HCT116 (cell line): ENCODE results near the gene LRRTM2. TPM values are rescaled to one million over a fixed set of nuclear protein-coding genes. Genes with fewer than 3 reads are reported as not detected.

Experiments
- ATAC-seq: fragments of 200-7000 bp; cut with Tn5 transposase; 2 replicates; pipeline ENCODE4 v1.9.1; 2020; ENCODE audit warnings: mild to moderate bottlenecking, moderate library complexity
- BruUV-seq: library from RNA; stranded (reverse); fragments of 400-500 nt; replicated peaks from 2 replicates; lab custom pipeline; 2021; lab: Mats Ljungman, UMichigan
- CTCF ChIA-PET: fragments of 300-600 bp; sonication (Branson Sonifier 250); formaldehyde crosslinking; loops from one replicate; lab custom pipeline; 2021; ENCODE audit warnings: antibody characterized with exemption; lab: Charles Lee
- POLR2A ChIA-PET: fragments of 300-600, 350-600 bp; sonication (Branson Sonifier 250); formaldehyde crosslinking; loops from one replicate; lab custom pipeline; 2021; ENCODE audit warnings: antibody characterized with exemption; lab: Charles Lee
- RAD21 ChIA-PET, 2 experiments: fragments of 300-600 bp; sonication (Branson Sonifier 250); formaldehyde crosslinking; loops; one replicate each; lab custom pipeline; 2023; ENCODE audit warnings: low total read pairs in 2 of 2; ENCODE audit not compliant: uncharacterized antibody in 2 of 2, unreplicated experiment in 2 of 2, low non-redundant PET in 1 of 2; lab: Charles Lee
- DNase-seq: peaks from one replicate; pipeline ENCODE4 v3.0.0-alpha.2; 2010; ENCODE audit warnings: low read depth, low spot score
- H2AFZ ChIP-seq: fragments of 200-600 bp; shearing (Covaris generic), sonication (generic); 2 replicates; pipeline ENCODE4 v1.6.1; 2017; ENCODE audit warnings: low read depth, mixed run types, mixed read lengths, antibody characterized with exemption, low read length; ENCODE audit not compliant: poor library complexity, severe bottlenecking
- H3K27ac ChIP-seq: 2 replicates; pipeline ENCODE4 v1.5.1; 2012; ENCODE audit warnings: low read depth, low read length
- H3K27me3 ChIP-seq: fragments of 200-600 bp; sonication (generic); 2 replicates; pipeline ENCODE4 v1.6.1; 2016; ENCODE audit warnings: mixed run types, low read length, mixed read lengths; ENCODE audit not compliant: insufficient read depth
- H3K36me3 ChIP-seq, 2 experiments: fragments of 200-500 bp in 1 of 2; fragments of 200-600 bp in 1 of 2; sonication (Bioruptor generic) in 1 of 2; sonication (generic) in 1 of 2; 2 replicates each; pipeline versions ENCODE4 v1.5.1 to v1.6.1; 2014 to 2016; ENCODE audit warnings: low read length in 2 of 2, inconsistent platforms in 1 of 2, mixed read lengths in 1 of 2, mixed run types in 1 of 2; ENCODE audit not compliant: insufficient read depth in 2 of 2, control insufficient read depth in 1 of 2
- H3K4me1 ChIP-seq, 2 experiments: fragments of 200-600 bp in 1 of 2; sonication (generic) in 1 of 2; 2 replicates each; pipeline versions ENCODE4 v1.5.1 to v1.6.1; 2012 to 2017; ENCODE audit warnings: low read length in 2 of 2, inconsistent platforms in 1 of 2, mild to moderate bottlenecking in 1 of 2, mixed read lengths in 1 of 2, mixed run types in 1 of 2, moderate library complexity in 1 of 2; ENCODE audit not compliant: insufficient read depth in 2 of 2, control insufficient read depth in 1 of 2
- H3K4me2 ChIP-seq: fragments of 200-600 bp; sonication (generic); 2 replicates; pipeline ENCODE4 v1.6.1; 2017; ENCODE audit warnings: mixed run types, low read length, mixed read lengths
- H3K4me3 ChIP-seq, 2 experiments: fragments of 200-600 bp in 1 of 2; sonication (generic) in 1 of 2; replicated peaks in 1 of 2; 2 replicates each; pipeline ENCODE4 v1.5.1; 2011 to 2016; ENCODE audit warnings: low read length in 2 of 2, control low read depth in 1 of 2, low read depth in 1 of 2, mild to moderate bottlenecking in 1 of 2, mixed read lengths in 1 of 2, mixed run types in 1 of 2
- H3K79me2 ChIP-seq: fragments of 200-600 bp; sonication (generic); 2 replicates; pipeline ENCODE4 v1.6.1; 2017; ENCODE audit warnings: mild to moderate bottlenecking, mixed run types, low read length, moderate library complexity, mixed read lengths; ENCODE audit not compliant: insufficient read depth
- H3K9ac ChIP-seq: fragments of 200-600 bp; sonication (generic); 2 replicates; pipeline ENCODE4 v1.6.1; 2016; ENCODE audit warnings: low read length, mixed read lengths
- H3K9me2 ChIP-seq: fragments of 200-600 bp; sonication (generic), shearing (Covaris generic); 2 replicates; pipeline ENCODE4 v1.6.1; 2017; ENCODE audit warnings: mixed run types, mild to moderate bottlenecking, moderate library complexity; ENCODE audit not compliant: insufficient read depth
- H3K9me3 ChIP-seq, 2 experiments: fragments of 200-500 bp in 1 of 2; fragments of 200-600 bp in 1 of 2; sonication (Bioruptor generic) in 1 of 2; sonication (generic) in 1 of 2; 2 replicates each; pipeline ENCODE4 v1.6.1; 2014 to 2017; ENCODE audit warnings: low read length in 2 of 2, mixed read lengths in 2 of 2, inconsistent platforms in 1 of 2, low read depth in 1 of 2, mild to moderate bottlenecking in 1 of 2, mixed run types in 1 of 2, moderate library complexity in 1 of 2; ENCODE audit not compliant: control insufficient read depth in 1 of 2, insufficient read depth in 1 of 2
- H4K20me1 ChIP-seq: fragments of 200-600 bp; sonication (generic), shearing (Covaris generic); 2 replicates; pipeline ENCODE4 v1.6.1; 2017; ENCODE audit warnings: mixed run types, mild to moderate bottlenecking, moderate library complexity; ENCODE audit not compliant: insufficient read depth
- CEBPB ChIP-seq: IDR thresholded peaks from 2 replicates; pipeline ENCODE4 v1.6.1; 2012; ENCODE audit warnings: low read depth
- CTCF ChIP-seq, 3 experiments: fragments of 200-600 bp in 1 of 3; sonication (generic) in 1 of 3; IDR thresholded peaks in 2 of 3; conservative IDR thresholded peaks in 1 of 3; 2 replicates each; pipeline ENCODE4 v1.5.1; 2012 to 2017; ENCODE audit warnings: low read depth in 2 of 3, low read length in 2 of 3, antibody characterized with exemption in 1 of 3, borderline replicate concordance in 1 of 3, control low read depth in 1 of 3, mild to moderate bottlenecking in 1 of 3, mixed read lengths in 1 of 3, mixed run types in 1 of 3, moderate library complexity in 1 of 3; ENCODE audit not compliant: insufficient read depth in 1 of 3
- ELF1 ChIP-seq: IDR thresholded peaks from 2 replicates; pipeline ENCODE4 v1.6.1; 2012; ENCODE audit warnings: low read depth, borderline replicate concordance
- EZH2 ChIP-seq: fragments of 200-600 bp; sonication (generic); IDR thresholded peaks from 2 replicates; pipeline ENCODE4 v1.6.1; 2017; ENCODE audit warnings: antibody characterized with exemption, mixed run types
- EZH2phosphoT487 ChIP-seq: fragments of 200-600 bp; IDR thresholded peaks from 2 replicates; pipeline ENCODE4 v1.6.1; 2018; ENCODE audit warnings: antibody characterized with exemption, borderline replicate concordance
- RAD21 ChIP-seq: IDR thresholded peaks from 2 replicates; pipeline ENCODE4 v1.6.1; 2012; ENCODE audit warnings: low read depth, mild to moderate bottlenecking
- SP1 ChIP-seq: IDR thresholded peaks from 2 replicates; pipeline ENCODE4 v1.6.1; 2012; ENCODE audit warnings: low read depth
- SRF ChIP-seq: IDR thresholded peaks from 2 replicates; pipeline ENCODE4 v1.6.1; 2012; ENCODE audit warnings: low read depth
- TCF7L2 ChIP-seq: IDR thresholded peaks from 2 replicates; pipeline ENCODE4 v1.7.0; 2011; ENCODE audit warnings: borderline replicate concordance, inconsistent platforms; ENCODE audit not compliant: insufficient read depth, insufficient read length; ENCODE audit errors: extremely low read depth
- YY1 ChIP-seq: IDR thresholded peaks from 2 replicates; pipeline ENCODE4 v1.6.1; 2011; ENCODE audit warnings: low read length, low read depth, moderate library complexity, mild to moderate bottlenecking; ENCODE audit not compliant: insufficient replicate concordance; ENCODE audit errors: extremely low read depth
- ZFX ChIP-seq: fragments of 450-650 bp; IDR thresholded peaks from 2 replicates; pipeline ENCODE4 v1.6.1; 2017
- intact Hi-C: fragments of 100-400 bp; cut with micrococcal nuclease; formaldehyde crosslinking; loops from 2 replicates; pipeline ENCODE4 v1.10.0; 2022
- total RNA-seq: library from RNA; stranded (reverse); gene quantifications from one replicate; pipeline ENCODE4 v1.2.1, GENCODE V29; 2021; ENCODE audit not compliant: unreplicated experiment
- TF ChIP-seq, protein P1 (sequence below): IDR thresholded peaks from 2 replicates; pipeline ENCODE4 v1.6.1; 2011; ENCODE audit warnings: mild to moderate bottlenecking, low read length, moderate library complexity; ENCODE audit not compliant: insufficient replicate concordance; ENCODE audit errors: extremely low read depth

LRRTM2 gene
- total RNA-seq, 1 experiment from 2014 or later, result not detected

- H3K27me3 ChIP-seq, result no peaks in the 10 kb centered on the region
- H3K4me2 ChIP-seq, result no peak overlapping the region
- H3K9me2 ChIP-seq, result no peaks in the 10 kb centered on the region
- ChIA-PET CTCF (no interaction called here), POLR2A (no interaction called here), RAD21 (no interaction called here)
- no peak overlapping the region for H3K9ac ChIP-seq
- no peak for DNase-seq
- no peak overlapping the region for H3K4me3 ChIP-seq
- no peak overlapping the region for H3K27ac ChIP-seq
- H2AFZ ChIP-seq, result no peak overlapping the region
- H3K9me3 ChIP-seq, result no peaks in the 10 kb centered on the region
- no peaks in the 10 kb centered on the region for H3K36me3 ChIP-seq
- intact Hi-C loops, result no loop called here
- H3K79me2 ChIP-seq, result peaks cover 91% of the 10 kb centered on the region
- TF ChIP-seq CTCF (IDR thresholded peaks at IDR 0.05 in 2 of 3, conservative IDR thresholded peaks at IDR 0.05 in 1 of 3; ENCODE audit: borderline replicate concordance in 1 of 3, insufficient read depth in 1 of 3, low read depth in 2 of 3, low read length in 2 of 3) (no peak), EZH2phosphoT487 (no peak), ELF1 (no peak), EZH2 (no peak), SRF (no peak), TCF7L2 (no peak), RAD21 (no peak), CEBPB (no peak), YY1 (no peak), ZFX (no peak), SP1 (no peak)
- TF ChIP-seq, protein P1, sequence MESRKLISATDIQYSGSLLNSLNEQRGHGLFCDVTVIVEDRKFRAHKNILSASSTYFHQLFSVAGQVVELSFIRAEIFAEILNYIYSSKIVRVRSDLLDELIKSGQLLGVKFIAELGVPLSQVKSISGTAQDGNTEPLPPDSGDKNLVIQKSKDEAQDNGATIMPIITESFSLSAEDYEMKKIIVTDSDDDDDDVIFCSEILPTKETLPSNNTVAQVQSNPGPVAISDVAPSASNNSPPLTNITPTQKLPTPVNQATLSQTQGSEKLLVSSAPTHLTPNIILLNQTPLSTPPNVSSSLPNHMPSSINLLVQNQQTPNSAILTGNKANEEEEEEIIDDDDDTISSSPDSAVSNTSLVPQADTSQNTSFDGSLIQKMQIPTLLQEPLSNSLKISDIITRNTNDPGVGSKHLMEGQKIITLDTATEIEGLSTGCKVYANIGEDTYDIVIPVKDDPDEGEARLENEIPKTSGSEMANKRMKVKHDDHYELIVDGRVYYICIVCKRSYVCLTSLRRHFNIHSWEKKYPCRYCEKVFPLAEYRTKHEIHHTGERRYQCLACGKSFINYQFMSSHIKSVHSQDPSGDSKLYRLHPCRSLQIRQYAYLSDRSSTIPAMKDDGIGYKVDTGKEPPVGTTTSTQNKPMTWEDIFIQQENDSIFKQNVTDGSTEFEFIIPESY, result no peak
- TF ChIP-seq, all 23 proteins: peak for 0
- no peak for ATAC-seq
- Histone ChIP-seq H4K20me1 (peaks cover 11% of the 10 kb centered on the region; the same call in 1 of the 2 replicates), H3K4me1 (no peaks in the 10 kb centered on the region)
- no TSS peak for BruUV-seq
Observed at GRCh38 chr5:138878437-138879235, 3.5 kb upstream of the LRRTM2 start.
